Stimulated activated CD8-positive, alpha-beta memory T cell treated with anti-CD3 and anti-CD28 coated beads, Interleukin-15, amount 100 ng/mL, for 24 hours (primary cell): ENCODE data around the gene CARD11.

ENCODE experiments used
- DNase-seq: peaks from one replicate; pipeline ENCODE4 v3.0.0-alpha.2; 2020; ENCODE audit warnings: low read depth

Gene CARD11

DNA sequence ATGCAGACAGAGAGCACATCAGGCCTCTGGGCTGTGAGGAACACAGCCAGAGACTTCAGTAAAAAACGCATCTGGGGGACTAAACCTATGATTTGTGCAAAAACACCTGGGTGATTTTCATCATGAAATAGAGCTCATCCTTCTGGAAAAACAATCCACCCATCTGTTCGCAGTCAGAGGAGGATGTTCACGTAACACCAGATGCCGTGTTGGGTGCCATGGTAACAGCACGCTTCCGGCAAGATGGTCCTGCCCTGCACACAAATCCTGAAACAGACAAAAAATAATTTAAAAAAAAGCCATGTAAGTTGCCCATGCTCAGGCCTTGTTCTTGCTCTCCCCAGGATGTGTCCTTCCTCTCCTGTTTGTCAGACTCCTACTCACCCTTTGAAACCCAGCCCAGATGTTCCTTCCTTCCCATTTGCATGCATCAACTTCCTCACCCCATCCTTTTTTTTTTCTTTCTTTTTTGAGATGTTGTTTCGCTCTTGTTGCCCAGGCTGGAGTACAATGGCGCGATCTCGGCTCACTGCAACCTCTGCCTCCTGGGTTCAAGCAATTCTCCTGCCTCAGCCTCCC, 171.3 kb downstream of the CARD11 start:
- no peak for DNase-seq

DNA sequence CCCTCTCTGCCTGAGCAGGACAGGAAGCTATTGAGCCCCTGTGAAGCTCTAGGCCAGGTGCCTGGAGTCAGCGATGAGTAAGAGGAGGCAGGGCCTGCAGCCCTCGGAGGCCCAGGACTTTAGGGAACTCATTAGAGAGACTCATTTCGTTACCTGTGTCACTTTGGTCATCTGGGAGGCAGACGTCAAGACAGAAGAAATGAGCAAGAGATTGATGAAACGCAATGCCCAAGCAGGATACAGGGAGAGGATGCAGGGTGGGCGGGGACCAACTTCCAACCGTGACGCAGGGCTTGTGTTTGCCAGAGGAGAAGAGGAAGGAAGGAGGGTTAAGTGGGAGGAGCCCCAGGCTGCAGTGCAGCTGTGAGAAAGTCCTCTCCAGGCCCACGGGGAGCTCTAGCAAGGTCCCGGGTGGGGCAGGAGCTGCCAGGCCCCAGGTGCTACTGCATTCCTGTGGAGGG, 173.2 kb downstream of the CARD11 start:
- no peak for DNase-seq

DNA sequence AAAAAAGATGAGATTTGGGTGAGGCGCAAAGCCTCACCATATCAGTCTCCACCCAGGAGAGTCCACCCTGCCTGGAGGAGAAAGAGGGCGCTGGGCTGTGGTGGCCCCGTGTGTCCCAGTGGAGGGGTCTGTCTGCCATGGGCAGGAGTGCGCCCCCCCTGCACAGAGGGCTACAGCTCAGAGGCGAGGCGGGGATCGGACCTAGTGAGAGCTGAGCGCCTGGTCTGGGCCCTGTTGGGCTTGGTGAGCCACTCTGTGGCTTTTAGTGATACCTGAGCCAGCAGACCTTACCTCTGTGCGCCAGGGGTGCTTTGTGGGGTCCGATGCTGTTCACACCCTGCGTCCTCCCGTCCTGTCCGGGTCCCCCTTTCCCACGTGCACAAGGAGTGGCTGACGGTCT, 173.7 kb downstream of the CARD11 start:
- no peak for DNase-seq

DNA sequence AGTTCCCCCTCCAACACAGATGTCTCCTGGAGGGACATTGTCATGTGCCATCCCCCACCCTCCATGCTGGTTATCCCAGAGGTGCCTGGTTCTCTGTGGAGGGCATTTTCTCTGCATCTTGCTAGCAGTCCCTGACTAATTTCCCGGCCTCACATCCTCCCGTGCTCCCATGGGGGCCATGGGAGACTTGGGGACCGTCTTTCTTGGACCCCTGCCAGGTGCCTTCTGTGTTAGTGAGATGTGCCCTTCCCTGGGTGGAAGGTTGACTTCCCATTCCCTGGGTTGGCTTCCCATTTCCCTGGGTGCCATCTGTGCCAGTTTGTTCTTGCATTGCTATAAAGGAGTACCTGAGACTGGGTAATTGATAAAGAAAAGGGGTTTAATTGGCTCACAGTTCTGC, 177.1 kb downstream of the CARD11 start:
- DNase-seq: no peak

DNA sequence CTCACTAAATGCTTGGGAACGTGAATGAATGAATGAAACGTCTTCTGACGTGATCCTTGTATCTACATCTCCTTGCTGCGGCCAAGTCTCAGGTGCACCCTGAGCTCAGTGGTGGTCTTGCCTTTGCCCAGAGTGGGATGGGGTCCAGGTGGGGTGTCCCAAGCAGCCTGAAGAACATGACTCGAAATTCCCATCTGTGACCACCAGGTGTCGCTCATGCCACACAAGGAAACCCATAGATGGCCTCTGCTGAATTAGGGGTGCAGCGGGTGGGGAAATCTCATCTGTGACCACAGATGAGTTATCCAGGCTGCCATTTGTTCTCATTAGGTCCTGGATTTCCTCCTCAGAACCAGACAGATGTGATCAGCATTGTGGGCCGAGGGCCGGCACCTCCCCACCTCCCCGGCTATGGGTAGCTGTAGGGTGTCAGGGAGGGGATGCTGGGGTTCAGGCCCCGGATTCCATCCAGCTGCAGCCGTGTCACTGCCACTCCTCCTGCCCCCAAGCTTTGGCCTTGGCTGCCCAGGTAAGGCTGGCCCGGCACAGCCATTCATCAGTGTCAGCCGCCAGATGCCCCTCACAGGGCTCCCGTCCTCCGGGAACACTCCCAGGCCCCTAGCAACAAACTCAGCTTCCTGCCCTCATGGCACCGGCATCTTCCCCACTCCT, 178.5 kb downstream of the CARD11 start:
- peak; percentile 45 for DNase-seq

DNA sequence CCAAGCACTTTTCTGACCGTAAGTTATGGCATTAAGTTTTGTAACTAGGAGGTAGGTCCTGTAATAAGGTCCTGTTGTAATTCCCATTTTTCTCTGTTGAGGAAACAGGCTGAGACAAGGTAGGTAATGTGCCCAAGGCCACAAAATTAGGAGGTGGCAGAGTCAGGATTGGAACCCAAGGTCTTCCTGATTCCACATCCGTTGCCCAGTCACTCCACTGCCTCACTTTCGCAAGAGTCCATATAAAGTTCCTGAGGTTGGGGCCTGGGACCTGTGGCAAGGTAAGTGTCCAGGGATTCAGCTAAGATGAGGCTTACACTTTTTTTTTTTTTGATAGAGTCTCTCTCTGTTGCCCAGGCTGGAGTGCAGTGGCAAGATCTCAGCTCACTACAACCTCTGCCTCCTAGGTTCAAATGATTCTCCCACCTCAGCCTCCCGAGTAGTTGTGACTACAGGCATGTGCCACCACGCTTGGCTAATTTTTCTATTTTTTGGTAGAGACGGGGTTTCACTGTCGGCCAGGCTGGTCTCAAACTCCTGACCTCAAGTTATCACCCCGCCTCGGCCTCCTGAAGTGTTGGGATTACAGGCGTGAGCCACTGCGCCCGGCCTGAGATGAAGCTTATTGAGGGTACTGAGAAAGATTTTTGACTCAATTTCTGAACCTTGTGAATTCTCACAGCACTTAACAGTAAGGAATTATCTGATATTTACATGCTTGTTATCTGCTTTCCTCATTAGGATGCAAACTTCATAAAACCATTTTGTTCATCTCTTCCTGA, 179.3 kb downstream of the CARD11 start:
- DNase-seq: no peak

DNA sequence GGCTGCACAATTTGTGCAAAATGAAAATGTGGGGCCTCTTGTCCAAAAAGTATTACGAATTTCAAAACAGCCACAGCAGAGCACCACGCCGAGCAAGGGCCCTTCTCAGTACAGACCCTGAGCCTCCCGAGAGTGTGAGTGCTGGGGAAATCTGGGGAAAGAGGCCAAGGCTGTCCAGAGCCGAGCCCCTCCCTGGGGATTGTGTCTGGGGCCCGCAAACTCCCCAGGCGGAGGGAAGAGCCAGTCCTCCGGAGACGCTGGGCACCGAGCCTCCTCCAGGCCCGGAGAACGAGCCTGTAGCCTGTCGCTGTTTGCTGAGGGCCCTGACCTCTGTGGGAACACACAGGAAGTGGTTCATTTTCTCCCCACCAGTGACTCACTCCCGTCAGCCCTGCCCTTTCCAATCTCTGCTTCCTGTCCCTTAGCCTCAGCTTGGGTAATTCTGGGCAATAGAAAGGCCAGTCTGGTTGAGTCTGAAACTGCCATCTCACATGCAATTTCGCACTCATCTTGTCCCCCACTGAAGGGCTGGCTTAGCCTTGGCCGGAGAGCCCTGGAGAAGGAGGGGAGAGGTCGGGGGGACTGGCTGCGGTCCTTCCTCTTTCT, 180.1 kb downstream of the CARD11 start:
- DNase-seq: peak; percentile 26

DNA sequence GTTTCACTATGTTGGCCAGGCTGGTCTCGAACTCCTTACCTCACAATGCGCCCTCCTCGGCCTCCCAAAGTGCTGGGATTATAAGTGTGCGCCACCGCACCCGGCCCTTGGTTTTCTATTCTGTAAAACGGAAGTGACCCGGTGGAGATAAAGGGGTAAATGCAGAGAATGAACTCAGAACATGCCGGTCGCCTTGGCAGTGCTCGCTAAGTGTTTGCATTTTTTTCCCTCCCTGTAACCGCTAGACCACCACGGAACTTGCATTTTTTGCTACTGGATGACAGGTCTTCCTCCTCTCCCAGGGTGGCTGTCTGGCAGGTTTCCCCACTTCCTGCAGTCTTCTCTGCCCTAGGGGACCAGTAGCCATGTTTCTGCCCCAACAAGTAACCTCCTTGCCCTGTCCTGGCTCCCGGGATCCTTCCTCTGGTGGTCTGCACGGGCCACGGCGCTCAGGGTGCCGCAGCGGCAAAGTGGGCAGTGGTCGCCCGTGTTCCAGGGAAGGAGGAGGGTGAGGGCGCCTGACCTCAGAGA, 180.8 kb downstream of the CARD11 start:
- no peak for DNase-seq

DNA sequence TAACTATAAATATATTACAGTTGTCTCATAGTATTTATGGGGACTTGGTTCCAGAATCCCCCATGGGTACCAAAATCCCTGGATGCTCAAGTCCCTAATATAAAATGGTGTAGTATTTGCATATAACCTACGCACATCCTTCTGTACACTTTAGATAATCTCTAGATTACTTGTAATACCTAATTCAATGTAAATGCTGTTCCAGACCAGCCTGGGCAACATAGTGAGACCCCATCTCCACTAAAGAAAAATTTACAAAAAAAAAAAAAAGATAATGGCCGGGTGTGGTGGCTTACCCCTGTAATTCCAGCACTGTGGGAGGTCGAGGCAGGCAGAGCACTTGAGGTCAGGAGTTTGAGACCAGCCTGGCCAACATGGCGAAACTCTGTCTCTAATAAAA, 182.2 kb downstream of the CARD11 start:
- no peak for DNase-seq

DNA sequence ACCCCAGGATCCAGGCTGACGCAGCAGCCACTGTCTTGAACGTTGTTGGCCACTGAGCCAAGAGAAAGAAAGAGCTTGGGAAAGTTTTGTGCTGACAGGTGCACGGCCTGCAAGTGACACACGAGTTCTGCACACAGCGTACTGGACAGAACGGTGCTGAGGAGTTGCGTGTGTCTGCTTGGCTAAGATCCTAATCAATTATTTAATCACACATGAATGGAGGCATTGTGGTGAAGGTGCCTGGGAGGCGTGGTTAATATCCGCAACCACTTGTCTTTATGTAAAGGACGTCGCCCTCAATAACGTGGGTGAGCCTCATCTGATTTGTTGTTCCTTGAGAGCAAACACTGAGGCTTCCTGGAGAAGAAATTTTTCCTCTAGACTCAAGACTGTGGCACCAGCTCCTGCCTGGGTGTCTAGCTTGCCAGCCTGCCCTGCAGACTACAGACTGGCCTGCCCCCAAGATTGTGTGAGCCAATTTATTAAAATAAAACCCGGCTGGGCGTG, 183.0 kb downstream of the CARD11 start:
- DNase-seq: no peak

DNA sequence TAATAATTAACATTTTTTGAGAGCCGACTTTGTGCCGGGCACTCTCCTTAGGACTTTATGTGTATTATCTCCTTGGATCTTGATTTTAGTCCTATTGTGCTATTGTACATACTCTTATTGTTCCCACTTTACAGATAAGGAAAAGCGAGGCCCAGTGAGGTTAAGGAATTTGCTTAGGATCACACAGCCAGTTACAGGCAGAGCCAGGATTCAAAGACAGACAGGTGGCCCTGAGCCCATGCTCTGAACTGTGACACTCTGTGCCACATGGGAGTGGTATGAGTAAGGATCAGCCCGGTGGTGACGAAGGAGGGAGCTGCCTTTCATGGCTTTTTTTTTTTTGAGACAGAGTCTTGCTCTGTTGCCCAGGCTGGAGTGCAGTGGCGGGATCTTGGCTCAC, 183.7 kb downstream of the CARD11 start:
- no peak for DNase-seq

DNA sequence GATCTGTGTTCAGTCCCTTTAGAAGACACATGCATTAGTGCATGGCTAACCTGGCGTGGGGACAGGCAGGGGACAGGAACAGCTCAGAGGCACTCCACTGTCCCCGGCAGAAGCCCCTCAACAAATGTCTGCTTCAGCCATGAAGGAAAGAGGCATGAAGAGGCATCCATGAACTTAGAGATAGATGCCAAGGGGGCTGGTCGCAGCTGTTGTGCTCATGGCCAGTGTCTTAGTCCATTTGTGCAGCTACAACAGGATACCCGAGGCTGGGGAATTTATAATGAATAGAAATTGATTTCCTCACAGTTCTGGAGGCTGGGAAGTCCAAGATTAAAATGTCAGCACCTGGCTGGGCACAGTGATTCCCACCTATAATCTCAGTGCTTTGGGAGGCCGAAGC, 185.0 kb downstream of the CARD11 start:
- DNase-seq: no peak

DNA sequence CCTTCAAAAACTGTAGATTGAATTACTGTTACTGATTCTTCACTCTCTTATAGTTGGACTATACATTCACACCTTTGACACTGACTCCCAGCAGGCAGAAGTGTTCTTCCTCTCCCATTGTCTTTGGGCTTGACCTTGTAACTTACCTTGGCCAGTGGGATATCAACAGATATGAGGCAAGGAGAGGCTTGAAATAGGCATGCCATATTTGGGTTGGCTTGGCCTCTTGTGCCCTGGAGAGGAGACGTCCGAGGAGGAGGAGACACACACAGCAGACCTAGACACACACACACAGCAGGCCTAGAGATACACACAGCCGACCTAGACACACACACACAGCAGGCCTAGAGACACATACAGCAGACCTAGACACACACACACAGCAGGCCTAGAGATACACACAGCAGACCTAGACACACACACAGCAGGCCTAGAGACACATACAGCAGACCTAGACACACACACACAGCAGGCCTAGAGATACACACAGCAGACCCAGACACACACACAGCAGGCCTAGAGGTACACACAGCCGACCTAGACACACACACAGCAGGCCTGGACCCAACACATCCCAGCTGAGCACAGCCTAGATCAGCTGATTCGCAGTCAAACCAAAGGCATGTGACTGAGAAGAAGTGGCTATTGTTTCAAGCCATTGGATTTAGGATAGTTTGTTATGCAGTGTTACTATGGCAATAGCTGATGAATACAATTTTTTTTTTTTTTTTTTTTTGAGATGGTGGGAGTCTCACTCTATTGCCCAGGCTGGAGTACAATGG, 187.1 kb downstream of the CARD11 start:
- no peak for DNase-seq
